ENCODE measurements around the gene NOC2L.
"Not testable (repeated sequence)": the region's sequence is repeated elsewhere in the genome, so short reads cannot be mapped to it uniquely, and the experiment has no call there.

The NOC2L gene

DNA sequence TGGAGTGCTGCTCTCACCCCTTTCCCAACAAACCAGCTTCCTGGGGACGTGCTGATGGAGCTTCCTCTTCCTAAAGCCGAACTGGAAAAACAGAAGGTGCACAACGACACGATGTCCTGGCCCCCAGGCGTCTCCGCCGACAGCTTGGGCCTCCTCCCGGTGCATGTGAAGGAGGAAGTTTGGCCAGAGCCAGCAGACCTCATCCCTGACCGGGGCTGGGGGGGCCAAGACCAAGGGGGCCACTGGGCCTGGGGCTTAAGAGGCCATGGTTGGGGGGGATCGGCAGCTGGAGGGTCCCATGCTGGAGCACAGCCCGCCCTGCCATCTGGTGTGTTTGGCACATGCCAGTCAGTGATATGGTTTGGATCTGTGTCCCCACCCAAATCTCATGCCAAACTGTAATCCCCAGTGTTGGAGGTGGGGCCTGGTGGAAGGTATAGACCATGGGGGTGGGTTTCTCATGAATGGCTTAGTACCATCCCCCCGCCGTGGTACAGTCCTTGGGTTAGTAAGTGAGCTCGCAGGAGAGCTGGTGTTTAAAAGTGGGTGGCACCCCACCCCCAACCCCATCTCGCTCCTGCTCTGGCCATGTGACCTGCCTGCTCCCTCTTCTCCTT, 34.4 kb upstream of the NOC2L start:
- DNase-seq, result no peak

DNA sequence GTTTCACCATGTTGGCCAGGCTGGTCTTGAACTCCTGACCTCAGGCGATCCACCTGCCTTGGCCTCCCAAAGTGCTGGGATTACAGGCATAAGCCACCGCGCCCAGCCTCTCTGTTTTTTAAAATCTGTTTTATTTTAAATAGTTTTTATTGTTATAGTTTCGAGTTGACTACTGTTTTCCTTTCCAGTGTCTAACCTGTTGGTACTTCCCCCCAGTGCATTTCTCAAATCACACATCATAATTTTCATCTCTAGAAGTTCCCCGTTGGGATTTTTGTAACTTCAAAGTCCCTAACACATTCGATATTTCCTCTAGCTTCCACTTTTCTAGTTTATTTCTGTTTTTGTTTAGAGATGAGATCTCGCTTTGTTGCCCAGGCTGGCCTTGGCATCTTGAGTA, 33.3 kb upstream of the NOC2L start:
- DNase-seq, result no peak

DNA sequence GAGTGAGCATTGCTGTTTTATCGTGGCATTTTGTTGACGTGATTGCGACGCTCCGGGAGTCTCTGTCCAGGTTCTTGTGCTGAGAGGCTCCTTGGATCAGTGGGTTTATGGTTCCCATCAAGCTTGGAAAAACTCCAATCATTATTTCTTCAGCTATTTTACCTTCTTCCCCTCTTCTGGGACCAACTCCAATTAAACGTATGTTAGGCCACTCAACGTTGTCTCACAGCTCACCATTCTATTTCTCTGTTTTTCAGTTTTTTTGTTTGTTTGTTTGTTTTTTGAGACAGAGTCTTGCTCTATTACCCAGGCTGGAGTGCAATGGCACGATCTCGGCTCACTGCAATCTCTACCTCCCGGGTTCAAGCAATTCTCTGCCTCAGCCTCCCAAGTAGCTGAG, 32.8 kb upstream of the NOC2L start:
- DNase-seq, result no peak

GRCh38 chr1:991275-991674, 32.2 kb upstream of the NOC2L start:
- not testable (repeated sequence) for DNase-seq

GRCh38 chr1:988061-988460, 29.0 kb upstream of the NOC2L start:
- not testable (repeated sequence) for DNase-seq

DNA sequence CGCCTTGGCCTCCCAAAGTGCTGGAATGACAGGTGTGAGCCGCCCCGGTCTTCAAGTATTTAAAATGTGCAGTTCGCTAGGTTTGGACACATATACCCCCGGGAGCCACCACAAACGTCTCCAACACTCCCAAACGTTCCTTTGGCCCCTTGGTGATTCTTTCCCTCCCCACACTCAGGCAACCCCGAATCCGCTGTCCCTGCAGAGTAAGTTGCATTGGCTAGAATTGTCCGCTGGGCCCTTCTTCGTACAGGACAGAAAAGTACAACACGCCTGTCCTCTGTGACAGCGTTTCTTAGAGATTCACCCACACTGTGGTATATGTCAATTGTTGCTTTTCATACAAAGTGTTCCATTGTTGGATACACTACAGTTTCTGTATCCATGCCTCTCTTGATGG, 26.1 kb upstream of the NOC2L start:
- no peak for DNase-seq

GRCh38 chr1:984476-984814, 25.4 kb upstream of the NOC2L start:
- DNase-seq, result no peak

- peak; percentile 68 for DNase-seq
Observed at GRCh38 chr1:983798-984475, 24.9 kb upstream of the NOC2L start.

DNA sequence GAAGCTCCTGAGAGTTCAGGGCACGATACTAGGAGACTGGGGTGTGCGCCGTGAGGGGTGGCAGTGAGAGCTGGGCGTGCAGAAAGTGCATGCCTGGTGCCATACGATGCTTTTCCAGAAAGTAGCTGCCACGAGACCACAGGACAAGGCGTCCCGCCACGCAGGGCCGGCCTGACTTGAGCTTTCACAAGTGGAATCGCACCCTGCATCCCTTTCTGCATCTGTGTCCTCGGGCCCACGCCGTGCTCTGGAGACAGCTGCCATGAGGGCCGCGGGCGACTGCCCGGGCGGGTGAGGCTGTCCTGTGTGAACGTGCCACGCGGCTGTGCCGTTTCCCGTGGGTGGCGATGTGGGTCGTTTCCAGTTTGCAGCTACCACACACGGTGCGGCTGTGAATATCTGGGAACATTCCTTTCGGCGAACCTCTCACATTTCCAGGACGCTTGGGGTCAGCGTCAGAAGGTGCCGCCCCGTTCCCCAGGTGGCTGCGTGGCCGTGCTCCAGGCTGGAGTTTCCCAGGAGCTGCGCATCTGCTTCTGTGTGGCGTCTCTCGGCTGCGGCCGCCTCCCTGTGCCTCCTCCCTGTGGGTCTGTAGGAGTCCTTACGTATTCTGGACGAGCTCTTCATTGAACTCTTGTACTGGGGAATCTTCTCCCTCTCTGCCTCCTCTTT, 23.8 kb upstream of the NOC2L start:
- DNase-seq, result peak; percentile 51

DNA sequence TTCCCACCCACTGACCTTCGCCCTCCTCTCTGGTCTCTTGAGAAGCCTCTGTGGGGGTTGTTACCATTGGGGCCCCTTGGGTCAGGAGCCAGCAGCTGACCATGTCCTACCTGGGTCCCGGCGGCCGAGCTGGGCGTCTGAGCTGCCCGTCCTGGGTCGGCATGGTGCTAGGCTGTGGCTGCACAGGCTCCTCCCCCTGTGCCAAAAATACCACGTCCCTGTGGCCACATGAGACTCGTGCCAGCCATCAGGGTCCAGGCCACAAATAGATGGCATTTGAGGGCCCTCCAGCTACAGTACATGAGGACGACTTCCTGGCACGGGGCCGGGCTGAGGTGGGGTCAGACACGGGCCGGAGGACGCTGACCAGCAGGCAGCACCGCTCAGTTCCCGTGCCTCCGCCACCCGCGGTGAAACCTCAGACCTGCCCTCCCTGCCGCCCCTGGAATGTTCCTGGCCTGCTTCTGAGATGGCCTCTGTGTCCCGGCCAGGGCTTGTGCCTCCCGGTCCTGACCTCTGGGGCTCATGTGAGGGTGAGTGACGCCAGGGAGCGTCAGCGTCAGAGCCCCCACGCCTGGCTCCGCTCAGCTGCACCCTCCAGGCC, 23.0 kb upstream of the NOC2L start, which contains the start of gene PERM1:
PERM1 (minus strand) TSS at position 139 of the 604 bp plus-strand sequence. CDS start 1,064 bp downstream, outside the sequence.
- no peak for DNase-seq

- peak; percentile 49 for DNase-seq
Observed at GRCh38 chr1:981491-981954, 22.5 kb upstream of the NOC2L start.

- no peak for DNase-seq
Observed at GRCh38 chr1:980602-981395, 21.7 kb upstream of the NOC2L start.

DNA sequence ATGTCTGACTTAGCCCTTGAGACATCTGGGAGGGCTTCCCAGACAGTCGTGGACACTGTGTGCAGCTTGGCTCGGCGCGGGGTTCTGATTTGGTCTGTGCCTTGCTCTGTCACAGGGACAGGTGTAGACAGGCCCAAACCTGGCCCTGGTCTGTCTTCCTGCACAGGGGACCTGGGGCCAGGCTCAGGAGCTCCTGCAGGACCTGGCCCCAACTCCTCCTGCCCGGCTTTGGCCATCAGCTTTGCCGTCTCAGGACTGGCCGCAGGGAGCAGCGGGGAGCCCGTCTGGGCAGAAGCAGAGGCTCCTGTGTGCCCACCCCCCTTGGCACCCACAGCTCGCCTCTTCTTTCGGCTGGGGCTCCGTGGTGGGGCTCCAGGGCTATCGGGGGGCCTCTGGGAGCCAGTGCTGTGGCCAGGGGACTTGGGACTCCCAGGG, 21.1 kb upstream of the NOC2L start:
- DNase-seq, result peak; percentile 57

- peak; percentile 47 for DNase-seq
Observed at GRCh38 chr1:979744-980072, 20.7 kb upstream of the NOC2L start.

DNA sequence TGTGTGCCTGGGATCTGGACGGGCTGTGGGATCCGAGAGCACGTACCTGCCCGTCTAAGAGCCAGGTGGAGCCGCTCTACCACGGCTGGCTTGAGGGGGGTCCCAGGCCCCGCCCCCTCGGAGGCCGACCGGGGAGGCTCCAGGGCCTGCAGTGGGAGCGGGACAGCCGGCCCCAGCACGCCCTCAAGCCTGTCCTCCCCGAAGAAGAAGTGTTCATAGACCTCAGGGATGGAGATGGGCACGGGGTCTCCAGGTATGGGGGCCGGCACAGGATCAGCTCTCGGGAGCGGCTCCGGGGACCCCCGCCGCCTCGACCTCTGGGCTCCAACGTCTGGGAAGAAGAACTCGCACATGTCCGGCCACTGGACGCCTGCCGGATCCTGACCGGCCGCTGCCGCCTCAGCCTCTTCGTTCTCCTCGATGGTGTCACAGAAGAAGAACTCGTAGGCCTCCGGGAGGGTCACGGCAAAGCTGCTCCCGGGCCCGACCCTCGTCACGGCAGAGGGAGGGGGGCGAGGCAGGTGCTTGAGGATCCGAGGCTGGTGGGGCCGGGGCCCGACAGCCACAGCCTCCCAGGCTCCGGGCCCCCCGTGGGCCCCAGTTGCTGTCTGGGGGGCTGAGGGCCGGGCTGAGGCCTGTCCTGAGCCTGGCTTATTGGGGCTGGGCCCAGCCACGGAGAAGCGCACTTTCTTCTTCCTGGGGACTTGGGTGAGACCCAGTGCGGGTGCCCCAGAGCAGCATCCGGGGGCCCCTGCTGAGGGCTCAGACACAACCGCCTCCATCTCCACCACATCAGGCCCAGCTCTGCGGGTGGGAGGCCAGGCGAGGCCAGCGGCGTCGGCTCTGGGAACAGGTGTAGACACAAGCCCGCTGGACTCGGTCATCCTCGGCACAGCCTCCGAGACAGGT, 20.0 kb upstream of the NOC2L start:
- peak; percentile 47 for DNase-seq

- DNase-seq, result peak; percentile 52
Observed at GRCh38 chr1:978069-978834, 19.2 kb upstream of the NOC2L start.

DNA sequence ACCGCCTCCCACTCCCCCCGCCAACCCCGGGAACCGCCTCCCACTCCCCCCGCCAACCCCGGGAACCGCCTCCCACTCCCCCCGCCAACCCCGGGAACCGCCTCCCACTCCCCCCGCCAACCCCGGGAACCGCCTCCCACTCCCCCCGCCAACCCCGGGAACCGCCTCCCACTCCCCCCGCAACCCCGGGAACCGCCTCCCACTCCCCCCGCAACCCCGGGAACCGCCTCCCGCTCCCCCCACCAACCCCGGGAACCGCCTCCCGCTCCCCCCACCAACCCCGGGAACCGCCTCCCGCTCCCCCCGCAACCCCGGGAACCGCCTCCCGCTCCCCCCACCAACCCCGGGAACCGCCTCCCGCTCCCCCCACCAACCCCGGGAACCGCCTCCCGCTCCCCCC, 17.7 kb upstream of the NOC2L start:
- DNase-seq, result not testable (repeated sequence)

- DNase-seq, result peak; percentile 94
Observed at GRCh38 chr1:975896-976683, 17.0 kb upstream of the NOC2L start.

- no peak for DNase-seq
Observed at GRCh38 chr1:975365-975764, 16.3 kb upstream of the NOC2L start.

DNA sequence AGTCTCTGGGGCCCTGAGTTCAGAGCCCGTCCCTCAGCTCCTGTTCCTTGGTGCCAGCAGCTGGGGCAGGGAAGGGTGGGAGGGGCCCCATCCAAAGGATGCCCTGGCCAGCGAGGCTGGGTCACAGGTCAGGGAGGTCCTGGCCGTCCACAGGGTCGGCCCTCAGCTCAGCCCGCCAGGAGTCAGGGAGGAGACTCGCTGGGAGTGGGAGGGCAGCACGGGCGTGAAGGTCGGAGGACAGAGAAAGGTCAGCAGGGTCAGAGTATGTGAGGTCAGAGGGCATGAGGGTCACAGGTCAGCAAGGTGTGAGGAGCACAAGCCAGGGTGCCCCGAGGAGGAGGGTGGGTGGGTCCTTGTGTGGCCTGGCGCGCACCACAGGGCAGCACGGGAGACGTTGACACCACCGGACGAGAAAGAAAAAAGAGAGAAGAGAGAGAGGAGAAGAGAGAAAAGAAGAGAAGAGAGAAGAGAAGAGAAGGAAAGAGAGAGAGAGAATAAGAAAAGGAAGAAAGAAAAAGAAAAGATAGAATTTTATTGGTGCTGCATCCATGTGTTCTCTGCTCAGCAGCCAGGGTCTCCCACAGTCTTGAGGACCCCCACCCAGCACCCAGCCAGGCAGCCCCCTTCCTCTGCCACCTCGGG, 15.8 kb upstream of the NOC2L start:
- no peak for DNase-seq
